Measurements from ENCODE around the gene PLEKHA8.

DNA sequence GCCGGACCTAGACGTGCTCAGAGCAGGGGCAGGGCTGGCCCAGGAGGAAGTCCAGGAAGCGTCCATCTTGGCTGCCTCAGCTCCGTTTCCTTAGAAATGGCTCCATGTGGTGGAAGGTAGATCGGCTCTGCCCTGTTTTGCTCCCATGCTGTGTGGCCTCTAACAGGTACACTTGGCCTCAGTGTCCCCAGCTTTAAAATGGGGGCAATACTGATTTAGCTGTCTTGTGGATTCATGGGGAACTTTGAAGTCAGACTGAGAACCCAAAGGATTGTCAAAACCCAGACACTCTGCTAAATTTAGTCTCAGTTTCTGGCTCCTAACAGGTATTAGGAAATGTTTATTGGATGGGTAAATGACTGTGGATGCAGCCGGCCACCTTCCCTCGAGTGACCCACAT is 122.5 kb downstream of the PLEKHA8 start:
- TF ChIP-seq, protein P1, sequence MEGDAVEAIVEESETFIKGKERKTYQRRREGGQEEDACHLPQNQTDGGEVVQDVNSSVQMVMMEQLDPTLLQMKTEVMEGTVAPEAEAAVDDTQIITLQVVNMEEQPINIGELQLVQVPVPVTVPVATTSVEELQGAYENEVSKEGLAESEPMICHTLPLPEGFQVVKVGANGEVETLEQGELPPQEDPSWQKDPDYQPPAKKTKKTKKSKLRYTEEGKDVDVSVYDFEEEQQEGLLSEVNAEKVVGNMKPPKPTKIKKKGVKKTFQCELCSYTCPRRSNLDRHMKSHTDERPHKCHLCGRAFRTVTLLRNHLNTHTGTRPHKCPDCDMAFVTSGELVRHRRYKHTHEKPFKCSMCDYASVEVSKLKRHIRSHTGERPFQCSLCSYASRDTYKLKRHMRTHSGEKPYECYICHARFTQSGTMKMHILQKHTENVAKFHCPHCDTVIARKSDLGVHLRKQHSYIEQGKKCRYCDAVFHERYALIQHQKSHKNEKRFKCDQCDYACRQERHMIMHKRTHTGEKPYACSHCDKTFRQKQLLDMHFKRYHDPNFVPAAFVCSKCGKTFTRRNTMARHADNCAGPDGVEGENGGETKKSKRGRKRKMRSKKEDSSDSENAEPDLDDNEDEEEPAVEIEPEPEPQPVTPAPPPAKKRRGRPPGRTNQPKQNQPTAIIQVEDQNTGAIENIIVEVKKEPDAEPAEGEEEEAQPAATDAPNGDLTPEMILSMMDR (IDR thresholded peaks at IDR 0.05): no peak
- TF ChIP-seq POLR2A (IDR thresholded peaks at IDR 0.05): no peak

All from tibial nerve (tissue), 3 donors.